Adrenal gland (tissue), 12 donors: Measurements from ENCODE around the gene CLDN16. TPM values are rescaled to one million over a fixed set of nuclear protein-coding genes. Genes with fewer than 3 reads are reported as not detected.

Experiments used
- DNase-seq, 7 donors: peaks; one replicate each; pipeline ENCODE4 v3.0.0-alpha.2; 2019 to 2020
- H3K27ac ChIP-seq, 5 donors: fragments of 200-600 bp; sonication (generic) in 4 of 5; 1 replicate in 3 of 5; 2 replicates in 2 of 5; pipeline versions ENCODE4 v1.5.1 to v1.8.0; 2016 to 2020; ENCODE audit warnings: mild to moderate bottlenecking in 1 of 5
- H3K27me3 ChIP-seq: fragments of 200-600 bp; 2 replicates; pipeline ENCODE4 v1.8.0; 2021
- H3K36me3 ChIP-seq, 2 donors: fragments of 200-600 bp; replicated peaks in 1 of 2; 1 replicate in 1 of 2; 2 replicates in 1 of 2; pipeline versions ENCODE4 v1.5.1 to v1.8.0; 2018 to 2022
- H3K4me1 ChIP-seq, 2 donors: fragments of 200-600 bp; replicated peaks in 1 of 2; 1 replicate in 1 of 2; 2 replicates in 1 of 2; pipeline versions ENCODE4 v1.5.1 to v1.8.0; 2018 to 2021
- H3K4me3 ChIP-seq, 4 donors: fragments of 200-600 bp; sonication (generic) in 3 of 4; one replicate each; pipeline ENCODE4 v1.5.1; 2016 to 2018
- H3K9me3 ChIP-seq, 3 donors: fragments of 200-600 bp; sonication (generic) in 1 of 3; replicated peaks in 1 of 3; 1 replicate in 2 of 3; 2 replicates in 1 of 3; pipeline versions ENCODE4 v1.5.1 to v1.8.0; 2016 to 2021
- POLR2A ChIP-seq, 2 donors: fragments of 450-650 bp; IDR thresholded peaks; one replicate each; pipeline ENCODE4 v1.6.1; 2017; ENCODE audit warnings: antibody characterized with exemption in 2 of 2, mild to moderate bottlenecking in 2 of 2, moderate library complexity in 1 of 2
- WGBS, 4 donors: extraction: QIAGEN DNeasy Blood & Tissue Kit in 2 of 4; methylation state at CpG; one replicate each; pipeline versions ENCODE4 v1.1.5 to v1.1.7; 2013 to 2017; 5-methylcytosine and 5-hydroxymethylcytosine counted together
- intact Hi-C, 2 donors: fragments of 100-400 bp; cut with DNase I; formaldehyde crosslinking; loops; one replicate each; pipeline versions ENCODE4 v1.14.1 to v1.15.0; 2022 to 2023
- polyA plus RNA-seq, 3 donors: library from polyadenylated mRNA; stranded (reverse); fragments of 200-250 nt in 2 of 3; fragments of 350-450 nt in 1 of 3; fragmentation: Illumina TruSeq in 1 of 3; extraction: RNeasy Lipid Tissue Mini Kit (QIAGEN cat#74804) in 1 of 3; gene quantifications; one replicate each; pipeline ENCODE4 v1.2.3, GENCODE V29; 2013 to 2014
- total RNA-seq, 9 donors: library from RNA; depleted of rRNA in 4 of 9; stranded (reverse); fragments of >200 nt in 4 of 9; fragments of 120-200 nt in 1 of 9; fragmentation: NEBNext Ultra II Directional in 1 of 9; extraction: Animal tissue kit (Norgen Biotek cat#: 25700) in 1 of 9; gene quantifications; one replicate each; pipeline versions ENCODE4 v1.1.0 to v1.2.4, GENCODE V29; 2013 to 2023
- TF ChIP-seq, protein P1 (sequence below), 6 experiments: fragments of 450-650 bp in 4 of 6; fragments of 200-600 bp in 2 of 6; sonication (generic) in 1 of 6; IDR thresholded peaks; 1 replicate in 5 of 6; 2 replicates in 1 of 6; pipeline versions ENCODE4 v1.5.1 to v1.8.0; 2016 to 2021; ENCODE audit warnings: antibody characterized with exemption in 6 of 6, mild to moderate bottlenecking in 2 of 6, moderate library complexity in 1 of 6
- donor health status: healthy with polysubstance abuse.
- donor health status: Bipolar disorder and iron deficiency.
- donor health status: DM: yes; HTN: yes; CAD: no.
- donor health status: DM: no; HTN: no; CAD: no.
- donor health status: DM: no; HTN: no; CAD: no.
- donor health status: DM: yes; HTN: yes; CAD: no.

Gene CLDN16
- total and polyA plus RNA-seq, 12 donors = 0.20 to 2.9 (median 0.71) TPM

DNA sequence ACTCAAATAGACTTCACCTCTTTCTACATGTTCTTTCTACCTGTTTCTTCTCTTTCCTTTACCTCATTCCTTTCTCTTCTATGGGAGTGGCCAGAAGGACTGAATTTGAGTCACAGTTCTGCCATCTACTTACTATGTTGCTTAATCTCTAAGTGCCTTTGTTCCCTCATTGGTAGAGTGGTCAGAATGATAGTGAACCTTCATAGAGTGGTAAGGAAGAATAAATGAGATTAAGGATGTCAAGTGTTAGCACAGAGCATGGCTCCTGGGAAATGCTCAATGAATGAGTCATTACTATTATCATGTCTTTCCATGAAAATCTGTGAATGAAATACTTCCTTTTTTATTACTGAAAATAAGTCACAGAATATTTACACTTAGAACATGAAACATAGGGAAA lies 44.3 kb downstream of the CLDN16 start:
- intact Hi-C loops = no loop called here
- Histone ChIP-seq H3K27me3 (no peaks in the 10 kb centered on the region), H3K4me3 (no peak overlapping the region), H3K36me3 (no peaks in the 10 kb centered on the region), H3K4me1 (no peaks in the 10 kb centered on the region), H3K27ac (no peak overlapping the region), H3K9me3 (no peaks in the 10 kb centered on the region)
- no peak for DNase-seq
- TF ChIP-seq, protein P1, sequence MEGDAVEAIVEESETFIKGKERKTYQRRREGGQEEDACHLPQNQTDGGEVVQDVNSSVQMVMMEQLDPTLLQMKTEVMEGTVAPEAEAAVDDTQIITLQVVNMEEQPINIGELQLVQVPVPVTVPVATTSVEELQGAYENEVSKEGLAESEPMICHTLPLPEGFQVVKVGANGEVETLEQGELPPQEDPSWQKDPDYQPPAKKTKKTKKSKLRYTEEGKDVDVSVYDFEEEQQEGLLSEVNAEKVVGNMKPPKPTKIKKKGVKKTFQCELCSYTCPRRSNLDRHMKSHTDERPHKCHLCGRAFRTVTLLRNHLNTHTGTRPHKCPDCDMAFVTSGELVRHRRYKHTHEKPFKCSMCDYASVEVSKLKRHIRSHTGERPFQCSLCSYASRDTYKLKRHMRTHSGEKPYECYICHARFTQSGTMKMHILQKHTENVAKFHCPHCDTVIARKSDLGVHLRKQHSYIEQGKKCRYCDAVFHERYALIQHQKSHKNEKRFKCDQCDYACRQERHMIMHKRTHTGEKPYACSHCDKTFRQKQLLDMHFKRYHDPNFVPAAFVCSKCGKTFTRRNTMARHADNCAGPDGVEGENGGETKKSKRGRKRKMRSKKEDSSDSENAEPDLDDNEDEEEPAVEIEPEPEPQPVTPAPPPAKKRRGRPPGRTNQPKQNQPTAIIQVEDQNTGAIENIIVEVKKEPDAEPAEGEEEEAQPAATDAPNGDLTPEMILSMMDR (IDR thresholded peaks at IDR 0.05) = no peak
- no peak for TF ChIP-seq POLR2A (IDR thresholded peaks at IDR 0.05)

DNA sequence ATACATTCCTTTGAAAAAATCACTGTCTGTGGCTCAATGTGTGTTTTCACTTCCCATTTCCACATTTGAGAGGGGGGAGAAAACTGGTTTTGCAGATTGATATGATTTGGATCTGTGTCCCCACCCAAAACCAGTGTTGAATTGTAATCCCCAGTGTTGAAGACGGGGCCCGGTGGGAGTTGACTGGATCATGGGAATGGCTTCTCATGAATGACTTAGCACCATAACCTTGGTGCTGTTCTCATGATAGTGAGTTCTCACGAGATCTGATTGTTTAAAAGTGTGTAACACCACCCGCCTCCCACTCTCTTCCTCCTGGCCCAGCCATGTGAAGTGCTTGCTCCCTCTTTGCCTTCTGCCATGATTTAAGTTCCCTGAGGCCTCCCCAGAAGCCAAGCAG lies 45.7 kb downstream of the CLDN16 start:
- intact Hi-C loops = no loop called here
- no peak overlapping the region for H3K27ac ChIP-seq

DNA sequence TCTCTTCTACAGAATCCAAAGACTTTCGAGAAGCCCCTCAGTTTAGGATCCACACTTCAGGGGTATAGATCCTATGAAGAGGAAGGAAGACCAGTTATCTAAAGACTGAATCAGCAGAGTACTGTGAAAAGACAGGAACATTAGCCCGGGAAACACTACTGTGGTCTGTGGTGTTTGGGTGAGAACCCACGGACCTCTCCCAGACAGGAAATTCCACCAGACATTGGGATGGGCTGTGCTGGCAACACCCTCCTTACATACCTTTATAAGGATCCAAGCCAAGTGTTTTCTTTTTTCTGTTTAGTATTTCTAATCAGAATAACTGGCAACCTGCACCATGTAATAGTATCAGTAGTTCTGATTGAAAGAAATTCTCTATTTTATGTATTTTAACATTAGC lies 47.7 kb downstream of the CLDN16 start:
- Histone ChIP-seq H3K27me3 (no peaks in the 10 kb centered on the region), H3K4me3 (no peak overlapping the region), H3K36me3 (no peaks in the 10 kb centered on the region), H3K4me1 (no peaks in the 10 kb centered on the region), H3K27ac (no peak overlapping the region), H3K9me3 (no peaks in the 10 kb centered on the region)
- intact Hi-C loops = no loop called here
- DNase-seq = no peak
- WGBS, 4 donors = 50 to 75% (median 66%) methylated on average over 3 of the region's 3 CpGs
- TF ChIP-seq POLR2A (IDR thresholded peaks at IDR 0.05) = no peak
- TF ChIP-seq, protein P1 (IDR thresholded peaks at IDR 0.05) = no peak

More for the DNA sequence above, 45.7 kb downstream of the CLDN16 start:
- TF ChIP-seq, protein P1 (IDR thresholded peaks at IDR 0.05) = no peak
- TF ChIP-seq POLR2A (IDR thresholded peaks at IDR 0.05) = no peak
- Histone ChIP-seq H3K27me3 (no peaks in the 10 kb centered on the region), H3K36me3 (no peaks in the 10 kb centered on the region), H3K9me3 (no peaks in the 10 kb centered on the region), H3K4me1 (no peaks in the 10 kb centered on the region), H3K4me3 (no peak overlapping the region)
- WGBS, 4 donors = 76 to 95% (median 92%) methylated on average over 4 of the region's 4 CpGs
- no peak for DNase-seq

DNA sequence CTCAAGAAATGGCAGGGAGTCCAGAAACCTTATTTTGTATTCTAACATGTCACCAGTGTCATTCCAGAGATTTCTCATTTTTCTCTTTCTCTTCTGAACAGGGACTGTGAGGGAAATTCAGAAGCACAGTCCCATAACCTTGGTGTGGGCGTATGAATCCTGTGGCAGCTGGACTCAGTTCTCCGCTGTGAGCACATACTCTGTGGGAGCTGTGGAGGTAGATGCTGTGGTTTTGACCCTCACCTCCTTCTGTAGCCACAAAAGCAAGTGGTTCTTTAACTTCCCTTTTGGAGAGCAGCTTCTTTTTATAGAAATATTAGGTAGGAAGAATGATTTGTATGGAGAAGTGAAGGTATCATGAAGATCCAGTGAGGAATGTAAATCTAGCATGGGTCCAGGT lies 48.4 kb downstream of the CLDN16 start:
- H3K9me3 ChIP-seq = no peaks in the 10 kb centered on the region
- no peaks in the 10 kb centered on the region for H3K36me3 ChIP-seq
- 69 to 81% (median 74%) methylated on average over 2 of the region's 2 CpGs for WGBS, 4 donors
- no peaks in the 10 kb centered on the region for H3K4me1 ChIP-seq
- no peaks in the 10 kb centered on the region for H3K27me3 ChIP-seq
- no peak for TF ChIP-seq POLR2A (IDR thresholded peaks at IDR 0.05)
- TF ChIP-seq, protein P1 (IDR thresholded peaks at IDR 0.05) = no peak
- H3K4me3 ChIP-seq = no peak overlapping the region
- no peak for DNase-seq
- H3K27ac ChIP-seq = no peak overlapping the region
- intact Hi-C loops = no loop called here
